HUES48 (cell line): ENCODE data around the gene CRYGS.
"Not testable (repeated sequence)": the region's sequence is repeated elsewhere in the genome, so short reads cannot be mapped to it uniquely, and the experiment has no call there.

ENCODE experiments used
- H3K27ac ChIP-seq: one replicate; pipeline ENCODE4 v1.7.0; 2013; ENCODE audit warnings: low read depth, low read length, inconsistent platforms
- H3K27me3 ChIP-seq: 2 replicates; pipeline ENCODE4 v1.6.1; 2013; ENCODE audit warnings: mild to moderate bottlenecking, low read length; ENCODE audit not compliant: control insufficient read depth, insufficient read depth
- H3K36me3 ChIP-seq: 2 replicates; pipeline ENCODE4 v1.6.1; 2013; ENCODE audit warnings: low read length; ENCODE audit not compliant: control insufficient read depth, insufficient read depth
- H3K4me1 ChIP-seq: 2 replicates; pipeline ENCODE4 v1.6.1; 2013; ENCODE audit warnings: mild to moderate bottlenecking, low read length; ENCODE audit not compliant: control insufficient read depth, insufficient read depth
- H3K4me3 ChIP-seq: 2 replicates; pipeline ENCODE4 v1.5.1; 2013; ENCODE audit warnings: mild to moderate bottlenecking, low read depth, low read length
- H3K9ac ChIP-seq: 2 replicates; pipeline ENCODE4 v1.6.1; 2013; ENCODE audit warnings: mild to moderate bottlenecking, low read depth, low read length, moderate library complexity
- H3K9me3 ChIP-seq: 2 replicates; pipeline ENCODE4 v1.6.1; 2013; ENCODE audit warnings: low read length; ENCODE audit not compliant: control insufficient read depth, insufficient read depth

The CRYGS gene

GRCh38 chr3:186544281-186544680 lies at the start of gene CRYGS:
Gene CRYGS, minus strand, starts transcription at chr3:186544380. Its CDS starts 54 bp downstream, at chr3:186544326.
- peaks cover 1% of the 10 kb centered on the region for H3K36me3 ChIP-seq
- no peak within 1 kb of the TSS for H3K4me3 ChIP-seq
- no peak within 1 kb of the TSS for H3K27ac ChIP-seq
- no peaks in the 10 kb centered on the region for H3K4me1 ChIP-seq
- no peaks in the 10 kb centered on the region for H3K27me3 ChIP-seq
- H3K9ac ChIP-seq = no peak within 1 kb of the TSS
- H3K9me3 ChIP-seq = no peaks in the 10 kb centered on the region

- Histone ChIP-seq H3K9ac (no peak overlapping the region), H3K9me3 (no peaks in the 10 kb centered on the region), H3K27ac (no peak overlapping the region), H3K27me3 (no peaks in the 10 kb centered on the region), H3K36me3 (no peaks in the 10 kb centered on the region), H3K4me3 (no peak overlapping the region), H3K4me1 (peaks cover 4% of the 10 kb centered on the region)
These were observed 49.7 kb upstream of the CRYGS start for GRCh38 chr3:186593862-186594261.

GRCh38 chr3:186592682-186593081 lies 48.5 kb upstream of the CRYGS start:
- Histone ChIP-seq H3K27ac (no peak overlapping the region), H3K27me3 (no peaks in the 10 kb centered on the region), H3K9ac (no peak overlapping the region), H3K4me3 (no peak overlapping the region), H3K36me3 (no peaks in the 10 kb centered on the region), H3K4me1 (peaks cover 4% of the 10 kb centered on the region), H3K9me3 (no peaks in the 10 kb centered on the region)

- no peak overlapping the region for H3K4me3 ChIP-seq
- H3K27ac ChIP-seq = no peak overlapping the region
- peaks cover 5% of the 10 kb centered on the region for H3K36me3 ChIP-seq
- no peaks in the 10 kb centered on the region for H3K27me3 ChIP-seq
- H3K4me1 ChIP-seq = no peaks in the 10 kb centered on the region
- H3K9ac ChIP-seq = no peak overlapping the region
- no peaks in the 10 kb centered on the region for H3K9me3 ChIP-seq
These were observed 46.6 kb upstream of the CRYGS start for GRCh38 chr3:186590580-186591295.

GRCh38 chr3:186589856-186590579 lies 45.8 kb upstream of the CRYGS start:
- H3K9ac ChIP-seq = no peak overlapping the region
- no peak overlapping the region for H3K27ac ChIP-seq
- no peaks in the 10 kb centered on the region for H3K27me3 ChIP-seq
- no peaks in the 10 kb centered on the region for H3K4me1 ChIP-seq
- H3K4me3 ChIP-seq = no peak overlapping the region
- no peaks in the 10 kb centered on the region for H3K9me3 ChIP-seq
- H3K36me3 ChIP-seq = peaks cover 12% of the 10 kb centered on the region

- Histone ChIP-seq H3K27ac (no peak overlapping the region), H3K27me3 (no peaks in the 10 kb centered on the region), H3K4me1 (no peaks in the 10 kb centered on the region), H3K36me3 (peaks cover 21% of the 10 kb centered on the region), H3K9ac (no peak overlapping the region), H3K9me3 (no peaks in the 10 kb centered on the region), H3K4me3 (no peak overlapping the region)
These were observed 44.9 kb upstream of the CRYGS start for GRCh38 chr3:186589121-186589520.

- Histone ChIP-seq H3K36me3 (peaks cover 26% of the 10 kb centered on the region), H3K27ac (peak overlapping the region; percentile 7), H3K9me3 (no peaks in the 10 kb centered on the region), H3K9ac (no peak overlapping the region), H3K4me1 (peaks cover under 1% of the 10 kb centered on the region; the same call in 1 of the 2 replicates), H3K27me3 (no peaks in the 10 kb centered on the region), H3K4me3 (no peak overlapping the region)
These were observed 44.5 kb upstream of the CRYGS start for GRCh38 chr3:186588632-186589031.

- no peak overlapping the region for H3K27ac ChIP-seq
- H3K9me3 ChIP-seq = no peaks in the 10 kb centered on the region
- H3K4me3 ChIP-seq = no peak overlapping the region
- peaks cover 41% of the 10 kb centered on the region for H3K36me3 ChIP-seq
- no peaks in the 10 kb centered on the region for H3K27me3 ChIP-seq
- no peak overlapping the region for H3K9ac ChIP-seq
- H3K4me1 ChIP-seq = peaks cover 5% of the 10 kb centered on the region; the same call in 1 of the 2 replicates
These were observed 43.0 kb upstream of the CRYGS start for GRCh38 chr3:186587183-186587582.

- peaks cover 50% of the 10 kb centered on the region for H3K36me3 ChIP-seq
- H3K27ac ChIP-seq, H3K9me3 ChIP-seq, H3K27me3 ChIP-seq, H3K9ac ChIP-seq, H3K4me3 ChIP-seq, H3K4me1 ChIP-seq: not testable (repeated sequence)
These were observed 42.1 kb upstream of the CRYGS start for GRCh38 chr3:186586245-186586644.

GRCh38 chr3:186583831-186584230 lies 39.7 kb upstream of the CRYGS start:
- no peaks in the 10 kb centered on the region for H3K27me3 ChIP-seq
- H3K36me3 ChIP-seq = peaks cover 73% of the 10 kb centered on the region
- peaks cover 5% of the 10 kb centered on the region; the same call in 1 of the 2 replicates for H3K4me1 ChIP-seq
- H3K9ac ChIP-seq = no peak overlapping the region
- H3K9me3 ChIP-seq = no peaks in the 10 kb centered on the region
- H3K27ac ChIP-seq = peak overlapping the region; percentile 75
- H3K4me3 ChIP-seq = no peak overlapping the region

GRCh38 chr3:186582541-186582940 lies 38.4 kb upstream of the CRYGS start:
- no peak overlapping the region for H3K9ac ChIP-seq
- H3K27me3 ChIP-seq = no peaks in the 10 kb centered on the region
- H3K27ac ChIP-seq = peak overlapping the region; percentile 75
- H3K4me3 ChIP-seq = no peak overlapping the region
- H3K4me1 ChIP-seq = peaks cover 5% of the 10 kb centered on the region; the same call in 1 of the 2 replicates
- no peaks in the 10 kb centered on the region for H3K9me3 ChIP-seq
- H3K36me3 ChIP-seq = peaks cover 86% of the 10 kb centered on the region
